GM21723 (cell line): ENCODE measurements around the gene GNAS.
"Not testable (repeated sequence)": the region's sequence is repeated elsewhere in the genome, so short reads cannot be mapped to it uniquely, and the experiment has no call there.

Source experiments
- ATAC-seq: cut with Tn5 transposase; IDR thresholded peaks from one replicate; pipeline ENCODE4 v1.9.1; 2021; ENCODE audit warnings: mild to moderate bottlenecking, moderate library complexity; ENCODE audit not compliant: unreplicated experiment

GNAS gene

GRCh38 chr20:58852543-58853271 lies at the start of gene GNAS:
Gene GNAS (plus strand): TSS chr20:58852716.
- ATAC-seq, result no peak

- no peak for ATAC-seq
Observed at GRCh38 chr20:58803533-58803932, 49.0 kb upstream of the GNAS start.

GRCh38 chr20:58807801-58808200 lies 44.7 kb upstream of the GNAS start:
- no peak for ATAC-seq

- ATAC-seq, result no peak
Observed at GRCh38 chr20:58808271-58809046, 44.1 kb upstream of the GNAS start.

- ATAC-seq, result no peak
Observed at GRCh38 chr20:58810116-58810878, 42.2 kb upstream of the GNAS start.

- ATAC-seq, result no peak
Observed at GRCh38 chr20:58810879-58811250, 41.7 kb upstream of the GNAS start.

GRCh38 chr20:58811334-58811733 lies 41.2 kb upstream of the GNAS start:
- ATAC-seq, result no peak

- no peak for ATAC-seq
Observed at GRCh38 chr20:58813369-58813768, 39.1 kb upstream of the GNAS start.

GRCh38 chr20:58815448-58815847 lies 37.1 kb upstream of the GNAS start:
- ATAC-seq, result no peak

GRCh38 chr20:58816051-58816450 lies 36.5 kb upstream of the GNAS start:
- no peak for ATAC-seq

- ATAC-seq, result no peak
Observed at GRCh38 chr20:58816957-58817651, 35.4 kb upstream of the GNAS start.

- no peak for ATAC-seq
Observed at GRCh38 chr20:58817748-58818147, 34.8 kb upstream of the GNAS start.

- ATAC-seq, result no peak
Observed at GRCh38 chr20:58818586-58819285, 33.8 kb upstream of the GNAS start.

- ATAC-seq, result no peak
Observed at GRCh38 chr20:58819921-58820320, 32.6 kb upstream of the GNAS start.

GRCh38 chr20:58820515-58820914 lies 32.0 kb upstream of the GNAS start:
- ATAC-seq, result not testable (repeated sequence)

GRCh38 chr20:58822149-58822548 lies 30.4 kb upstream of the GNAS start:
- ATAC-seq, result no peak

- no peak for ATAC-seq
Observed at GRCh38 chr20:58822748-58823730, 29.5 kb upstream of the GNAS start.

- no peak for ATAC-seq
Observed at GRCh38 chr20:58824843-58825242, 27.7 kb upstream of the GNAS start.

- ATAC-seq, result no peak
Observed at GRCh38 chr20:58825450-58825849, 27.1 kb upstream of the GNAS start.
